GM18858 (cell line): ENCODE results near the gene CYRIA.

Experiments
- ATAC-seq: cut with Tn5 transposase; IDR thresholded peaks from one replicate; pipeline ENCODE4 v1.9.1; 2021; ENCODE audit not compliant: unreplicated experiment

The CYRIA gene

GRCh38 chr2:16652296-16653082, 13.1 kb downstream of the CYRIA start:
- no peak for ATAC-seq

DNA sequence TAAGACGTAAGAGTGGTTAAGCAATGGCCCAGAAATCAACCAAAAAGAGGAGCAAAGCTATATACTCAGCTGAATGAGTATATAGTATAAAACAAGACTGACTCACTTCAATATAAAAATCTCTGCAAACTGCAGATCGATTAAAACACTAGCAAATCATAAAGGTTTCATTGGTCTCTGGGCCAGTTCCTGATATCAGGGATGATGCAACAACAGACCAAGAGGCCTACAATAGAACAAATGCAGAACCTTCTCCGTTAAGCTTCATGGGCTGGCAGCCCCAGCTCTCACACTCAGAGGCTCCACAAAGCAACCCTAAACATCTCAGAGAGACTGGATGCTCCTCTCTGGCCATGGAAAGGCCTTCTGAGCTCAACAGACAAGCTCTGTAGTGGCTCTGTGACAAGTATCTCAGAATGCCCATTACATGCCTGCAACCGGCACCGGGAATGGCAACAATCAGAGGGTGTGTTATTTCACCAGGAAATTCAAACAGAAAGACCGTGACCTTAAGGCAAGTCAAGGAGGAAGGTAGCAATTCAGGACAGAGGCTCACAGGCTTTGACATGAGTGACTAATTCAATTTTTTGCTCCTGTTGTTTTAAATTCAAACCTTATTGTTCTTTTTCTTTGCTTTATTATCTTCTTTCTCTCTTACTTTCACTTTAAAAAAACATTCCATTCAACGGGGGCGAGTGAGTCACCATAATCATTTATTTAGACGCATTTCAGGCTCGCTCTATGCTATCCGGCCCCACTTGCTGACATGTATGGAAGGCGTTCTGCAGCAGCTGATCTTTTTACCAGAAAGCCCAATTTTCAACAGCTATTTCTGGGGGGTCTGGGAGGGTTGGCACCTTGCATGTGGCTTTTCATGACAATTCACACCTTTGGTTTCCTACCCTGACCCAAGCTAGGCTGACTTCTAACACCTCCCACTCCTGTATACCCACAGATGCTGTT, 15.1 kb downstream of the CYRIA start:
- no peak for ATAC-seq

- no peak for ATAC-seq
Observed at GRCh38 chr2:16649353-16650286, 16.0 kb downstream of the CYRIA start.

DNA sequence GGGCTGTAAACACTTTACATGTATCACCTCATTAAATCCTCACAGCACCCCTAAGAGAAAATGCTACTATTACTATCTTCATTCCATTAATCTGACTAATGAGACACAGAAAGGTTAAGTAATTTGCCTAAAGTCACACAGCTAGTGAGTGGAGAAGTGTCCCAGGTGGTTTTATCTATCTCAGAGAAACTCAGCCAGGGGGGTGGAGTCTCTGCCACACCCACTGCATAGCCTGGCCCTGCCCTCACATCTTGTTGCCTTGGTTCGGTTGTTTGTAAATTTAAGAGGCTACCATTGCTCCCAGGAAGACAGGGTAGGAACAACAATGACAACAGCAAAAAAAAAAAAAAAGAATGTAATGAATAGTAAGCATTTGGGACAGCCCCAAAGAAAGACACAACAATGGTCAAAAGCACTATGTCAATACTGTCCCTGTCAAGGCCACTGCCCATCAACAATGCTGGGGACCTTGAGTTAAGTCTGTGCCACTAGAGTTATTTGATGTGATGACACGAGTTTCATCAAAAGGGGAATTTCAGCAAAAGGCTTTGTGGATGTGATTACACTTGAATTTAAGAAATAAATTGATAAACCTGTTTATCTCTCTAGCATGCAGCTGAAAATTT, 17.5 kb downstream of the CYRIA start:
- ATAC-seq = no peak

GRCh38 chr2:16645775-16646559, 19.7 kb downstream of the CYRIA start:
- ATAC-seq = no peak

- ATAC-seq = no peak
Observed at GRCh38 chr2:16645088-16645487, 20.5 kb downstream of the CYRIA start.

DNA sequence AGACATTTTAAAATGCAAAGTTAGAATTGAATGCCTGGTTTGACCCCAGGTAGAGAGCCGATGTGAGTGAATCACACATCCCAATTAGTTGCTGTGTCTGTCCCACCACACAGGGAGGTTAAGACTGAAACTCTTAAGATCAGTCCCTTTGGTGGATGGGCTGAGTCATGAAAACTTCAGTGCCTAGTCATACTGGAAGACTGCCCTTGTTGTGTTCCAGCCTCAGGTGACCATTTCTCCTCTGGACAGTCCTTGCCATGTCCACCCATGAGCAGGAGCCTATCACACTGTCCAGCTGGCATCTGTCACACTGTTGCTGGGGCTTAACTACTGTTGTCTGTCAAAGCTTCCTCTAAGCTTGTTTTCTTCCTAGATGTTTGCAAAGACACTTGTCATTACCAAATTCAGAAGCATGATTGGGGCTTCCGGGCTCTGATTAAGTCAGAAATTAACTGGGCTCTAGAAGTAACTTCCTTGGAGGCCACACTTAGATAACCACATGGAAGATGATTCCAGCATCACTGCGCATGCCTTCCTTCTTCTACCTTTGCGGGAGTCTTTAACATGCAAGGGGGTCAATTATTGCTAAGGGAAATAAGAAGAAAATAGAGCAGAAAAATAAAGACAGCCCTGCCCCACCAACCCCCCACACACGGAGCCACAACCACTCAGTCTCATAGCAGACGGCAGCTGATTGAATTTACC, 21.3 kb downstream of the CYRIA start:
- no peak for ATAC-seq

GRCh38 chr2:16643099-16643498, 22.5 kb downstream of the CYRIA start:
- ATAC-seq = no peak

- no peak for ATAC-seq
Observed at GRCh38 chr2:16642088-16642487, 23.5 kb downstream of the CYRIA start.

DNA sequence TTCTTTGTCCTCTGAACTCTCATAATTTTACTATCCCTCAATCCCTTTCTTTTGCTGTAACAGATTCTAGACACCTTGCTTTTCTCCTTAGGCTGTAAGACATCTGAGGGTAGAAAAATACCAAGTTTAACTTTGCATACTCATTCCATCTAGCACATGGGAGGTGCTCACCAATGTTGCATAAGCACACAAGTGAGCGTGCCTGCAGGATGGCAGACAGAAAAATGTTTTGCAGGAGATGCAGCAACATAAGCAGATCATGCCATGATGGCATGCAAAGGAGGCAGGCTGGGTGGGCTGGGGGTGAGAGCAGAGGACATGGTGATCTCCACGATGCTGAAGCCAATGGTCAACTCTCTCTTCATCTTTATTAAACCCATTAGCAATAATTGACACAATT, 24.1 kb downstream of the CYRIA start:
- no peak for ATAC-seq

- no peak for ATAC-seq
Observed at GRCh38 chr2:16640867-16641266, 24.8 kb downstream of the CYRIA start.

GRCh38 chr2:16640001-16640700, 25.5 kb downstream of the CYRIA start:
- no peak for ATAC-seq

- no peak for ATAC-seq
Observed at GRCh38 chr2:16639431-16639830, 26.2 kb downstream of the CYRIA start.

DNA sequence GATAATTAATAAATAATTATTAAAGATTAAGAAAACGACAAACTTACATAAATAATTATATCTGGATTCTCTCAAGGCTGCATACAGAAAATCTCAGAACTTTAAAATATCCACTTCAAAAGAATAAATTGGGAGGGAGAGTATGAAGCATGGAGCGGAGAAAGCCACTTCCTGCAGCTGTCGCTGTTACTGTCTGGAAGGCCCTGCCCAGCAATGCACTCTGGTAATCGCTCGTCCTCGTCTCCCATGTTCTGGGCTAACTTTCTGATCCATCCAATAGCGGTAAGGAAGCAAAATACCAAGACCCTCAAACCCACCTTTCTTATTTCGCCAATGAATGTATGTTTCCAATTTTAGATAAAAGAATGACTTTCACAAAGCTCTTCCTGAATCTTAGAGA, 26.7 kb downstream of the CYRIA start:
- ATAC-seq = no peak

- no peak for ATAC-seq
Observed at GRCh38 chr2:16637304-16637703, 28.3 kb downstream of the CYRIA start.

DNA sequence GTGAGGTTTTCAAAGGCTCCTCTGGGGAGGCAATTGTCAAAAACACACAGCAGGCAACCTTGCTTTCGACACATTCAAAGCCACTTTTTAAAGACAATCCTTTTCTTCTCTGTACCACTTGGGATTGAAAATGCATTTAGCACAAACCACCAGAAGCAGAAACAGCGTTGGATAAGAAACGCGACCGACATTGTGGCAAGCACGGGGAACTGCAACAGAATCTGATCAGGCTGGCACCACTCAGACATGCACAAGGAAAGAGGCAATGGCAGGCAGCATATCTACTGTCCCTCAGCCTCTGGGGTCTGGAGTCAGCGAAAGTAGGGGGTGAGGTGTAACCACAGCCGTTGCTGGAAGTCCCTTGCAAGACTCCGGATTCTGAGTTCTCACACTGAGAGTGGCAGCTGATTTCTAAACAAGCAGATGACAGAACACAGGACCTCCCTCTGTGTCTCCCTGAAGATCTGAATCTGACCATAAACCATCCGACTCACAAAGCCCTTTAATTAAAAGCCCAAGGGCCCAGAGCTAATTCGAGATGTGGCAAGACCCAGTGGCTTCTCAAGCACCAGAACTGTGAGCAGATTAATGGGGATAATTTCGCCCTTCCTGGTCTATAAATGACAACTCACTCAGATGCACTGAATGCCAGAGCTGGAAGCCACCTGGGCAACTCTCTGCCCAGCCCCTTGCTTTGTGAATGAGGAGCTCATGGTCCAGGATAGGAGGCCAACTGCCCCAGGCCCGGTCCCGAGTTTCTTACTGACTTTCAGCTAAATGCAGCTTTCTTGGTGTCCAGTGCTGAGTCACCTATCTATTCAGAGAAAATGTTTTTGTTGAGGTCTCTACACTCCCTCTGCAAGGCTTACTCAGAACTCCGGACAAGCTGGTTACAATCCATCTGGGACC, 29.6 kb downstream of the CYRIA start:
- no peak for ATAC-seq

DNA sequence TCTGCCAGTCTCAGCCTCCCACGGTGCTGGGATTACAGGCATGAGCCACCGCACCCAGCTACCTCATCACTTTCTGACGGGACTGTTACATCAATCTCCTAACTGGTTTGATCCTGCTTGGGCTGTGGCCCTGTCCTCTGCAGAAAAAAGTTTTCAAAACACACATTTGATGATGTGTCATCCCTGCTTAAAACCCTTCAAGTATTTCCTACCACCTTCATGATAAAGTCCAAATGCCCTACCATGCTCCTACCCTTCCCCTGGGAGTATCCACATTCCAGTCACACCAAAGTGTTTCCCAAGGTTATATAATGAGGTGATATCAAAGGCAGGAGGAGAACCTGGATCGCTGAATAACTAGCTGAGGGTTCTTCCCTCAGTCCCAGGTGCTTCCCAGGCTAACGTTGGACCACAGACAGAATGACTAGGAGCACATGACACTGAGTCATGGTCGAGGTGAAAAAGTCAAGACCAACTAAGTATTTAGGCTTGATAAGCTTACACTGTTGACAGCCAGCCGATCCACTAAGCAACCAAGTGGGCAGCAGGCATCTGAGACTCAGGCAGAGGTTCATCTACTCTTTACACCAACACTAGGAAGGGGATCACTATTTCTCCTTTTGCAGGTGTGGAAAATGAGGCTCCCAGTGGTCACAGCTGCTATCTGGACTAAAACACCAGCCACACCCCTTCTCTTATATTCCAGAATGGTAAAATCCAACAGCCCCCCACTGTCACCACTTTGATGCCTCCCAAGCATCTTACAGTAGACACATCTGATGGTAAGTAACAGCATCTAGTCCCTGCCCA, 31.8 kb downstream of the CYRIA start:
- ATAC-seq = no peak
